IPS DF 6.9 (cell line): Measurements from ENCODE around the gene ARHGAP22.

Experiments
- DNase-seq: peaks from one replicate; pipeline ENCODE4 v3.0.0-alpha.2; 2013; ENCODE audit warnings: low read depth, low spot score
- H3K27ac ChIP-seq: one replicate; pipeline ENCODE4 v1.5.1; 2013; ENCODE audit warnings: low read length, control low read depth
- H3K27me3 ChIP-seq: 2 replicates; pipeline ENCODE4 v1.6.1; 2013; ENCODE audit warnings: mild to moderate bottlenecking, low read length; ENCODE audit not compliant: control insufficient read depth, insufficient read depth
- H3K36me3 ChIP-seq: 2 replicates; pipeline ENCODE4 v1.6.1; 2013; ENCODE audit warnings: low read length; ENCODE audit not compliant: control insufficient read depth, insufficient read depth
- H3K4me1 ChIP-seq: 2 replicates; pipeline ENCODE4 v1.6.1; 2013; ENCODE audit warnings: low read length; ENCODE audit not compliant: control insufficient read depth, insufficient read depth
- H3K4me3 ChIP-seq: 2 replicates; pipeline ENCODE4 v1.5.1; 2013; ENCODE audit warnings: mild to moderate bottlenecking, low read length
- H3K9me3 ChIP-seq: 2 replicates; pipeline ENCODE4 v1.6.1; 2013; ENCODE audit warnings: low read length, inconsistent platforms; ENCODE audit not compliant: control insufficient read depth, insufficient read depth
- WGBS: extraction: QIAGEN DNeasy Blood & Tissue Kit; methylation state at CpG from one replicate; pipeline ENCODE4 v1.1.7; 2013; ENCODE audit warnings: mixed read lengths, missing lambda C conversion rate; ENCODE audit not compliant: insufficient read length, insufficient coverage; 5-methylcytosine and 5-hydroxymethylcytosine counted together

ARHGAP22 gene

DNA sequence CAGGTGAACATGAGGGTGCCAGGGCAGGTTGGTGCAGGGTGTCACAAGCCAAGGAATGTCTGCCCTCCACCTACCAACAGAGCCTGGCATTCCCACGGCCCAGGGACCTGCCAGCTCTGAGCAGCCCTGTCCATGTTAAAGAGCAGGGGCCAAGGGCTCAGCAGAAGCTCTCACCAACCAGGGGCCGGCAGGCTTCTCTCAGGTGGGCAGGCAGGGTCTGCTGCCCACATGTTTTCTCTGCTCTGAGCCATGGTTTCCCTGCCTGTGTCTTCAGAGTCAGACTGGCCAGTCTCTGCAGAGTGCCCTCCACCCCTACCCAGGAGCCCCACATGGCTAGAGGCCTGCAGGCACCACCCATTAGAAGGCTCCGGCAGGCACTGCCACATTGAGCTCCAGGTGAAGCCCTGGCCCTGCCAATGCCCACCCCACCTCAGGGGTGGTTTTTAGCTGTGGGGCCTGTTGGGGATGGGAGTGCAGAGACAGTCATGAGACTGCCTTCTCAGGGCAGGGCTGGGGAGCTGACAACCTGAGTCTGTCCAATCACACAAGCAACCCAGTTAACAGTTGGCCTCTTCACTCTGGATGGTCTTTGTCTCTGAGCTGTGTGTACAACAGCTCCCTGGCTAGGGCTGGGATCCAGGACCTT, 135.9 kb downstream of the ARHGAP22 start:
- WGBS, result no CpG with 5 or more reads among the region's 3 CpGs
- Histone ChIP-seq H3K27ac (no peak overlapping the region), H3K9me3 (no peaks in the 10 kb centered on the region), H3K4me3 (no peak overlapping the region), H3K36me3 (no peaks in the 10 kb centered on the region; the same call in 1 of the 2 replicates), H3K4me1 (peaks cover 4% of the 10 kb centered on the region), H3K27me3 (no peaks in the 10 kb centered on the region)
- DNase-seq, result no peak

DNA sequence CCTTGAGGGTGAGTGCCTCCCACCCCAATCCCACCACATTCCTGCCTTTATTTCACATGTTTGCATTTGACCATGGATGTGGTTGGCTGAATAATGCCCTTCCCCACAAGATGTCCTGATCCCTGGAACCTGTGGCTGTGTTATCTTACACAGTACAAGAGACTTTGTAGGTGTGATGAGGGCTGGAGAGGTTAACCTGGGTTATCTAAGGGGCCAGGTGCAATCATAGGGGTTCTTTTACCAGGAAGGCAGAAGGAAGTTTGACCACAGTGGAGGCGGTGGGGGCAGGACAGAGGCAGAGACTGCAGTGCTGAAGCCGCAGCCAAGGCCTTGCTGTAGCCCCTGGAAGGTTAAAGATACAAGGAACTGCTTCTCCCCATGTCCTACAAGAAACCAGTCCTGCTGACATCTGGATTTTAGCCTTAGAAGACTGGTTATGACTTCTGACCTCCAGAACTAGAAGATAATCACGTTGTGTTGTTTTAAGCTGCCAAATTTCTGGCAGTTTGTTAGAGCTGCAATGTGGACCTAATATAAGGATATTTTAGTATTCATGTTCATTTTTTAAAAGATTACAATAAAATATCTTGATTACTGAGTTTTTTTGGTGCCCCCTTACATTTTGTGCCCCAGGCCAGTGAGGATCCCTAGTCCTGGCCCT, 136.6 kb downstream of the ARHGAP22 start:
- DNase-seq, result no peak
- H3K36me3 ChIP-seq, result no peaks in the 10 kb centered on the region; the same call in 1 of the 2 replicates
- H3K9me3 ChIP-seq, result no peaks in the 10 kb centered on the region
- H3K4me3 ChIP-seq, result no peak overlapping the region
- H3K4me1 ChIP-seq, result peaks cover 4% of the 10 kb centered on the region
- whole genome bisulfite sequencing, result no CpG with 5 or more reads among the region's 3 CpGs
- H3K27ac ChIP-seq, result no peak overlapping the region
- H3K27me3 ChIP-seq, result no peaks in the 10 kb centered on the region

DNA sequence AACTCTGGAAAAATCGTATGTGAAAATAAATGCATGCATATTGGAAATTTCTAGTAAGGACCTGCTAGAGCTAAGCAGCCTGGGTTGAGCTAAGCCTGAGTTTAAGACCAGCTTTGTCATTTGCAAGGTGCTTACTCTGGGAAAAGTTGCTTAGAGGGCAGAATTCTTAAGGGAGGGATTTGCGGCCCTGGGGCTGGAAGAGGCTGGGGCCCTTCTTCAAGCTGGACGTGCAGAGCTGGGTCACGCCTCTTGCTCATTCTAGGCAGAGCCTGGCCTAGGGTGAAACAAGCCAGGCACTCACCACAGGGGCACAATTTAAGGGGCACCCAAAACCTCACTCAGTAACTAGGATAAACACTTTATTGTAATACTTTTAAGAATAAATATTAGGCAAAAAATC, 137.2 kb downstream of the ARHGAP22 start:
- Histone ChIP-seq H3K36me3 (no peaks in the 10 kb centered on the region; the same call in 1 of the 2 replicates), H3K9me3 (no peaks in the 10 kb centered on the region), H3K4me3 (no peak overlapping the region), H3K27ac (no peak overlapping the region), H3K4me1 (peaks cover 4% of the 10 kb centered on the region), H3K27me3 (no peaks in the 10 kb centered on the region)
- WGBS, result no CpG with 5 or more reads among the region's 4 CpGs
- no peak for DNase-seq

GRCh38 chr10:48466611-48467240, 138.1 kb downstream of the ARHGAP22 start:
- peaks cover 4% of the 10 kb centered on the region for H3K4me1 ChIP-seq
- no peaks in the 10 kb centered on the region for H3K9me3 ChIP-seq
- H3K36me3 ChIP-seq, result no peaks in the 10 kb centered on the region; the same call in 1 of the 2 replicates
- DNase-seq, result no peak
- no peak overlapping the region; the same call in 1 of the 2 replicates for H3K4me3 ChIP-seq
- WGBS, result no CpG with 5 or more reads among the region's 43 CpGs
- H3K27me3 ChIP-seq, result no peaks in the 10 kb centered on the region
- no peak overlapping the region for H3K27ac ChIP-seq

DNA sequence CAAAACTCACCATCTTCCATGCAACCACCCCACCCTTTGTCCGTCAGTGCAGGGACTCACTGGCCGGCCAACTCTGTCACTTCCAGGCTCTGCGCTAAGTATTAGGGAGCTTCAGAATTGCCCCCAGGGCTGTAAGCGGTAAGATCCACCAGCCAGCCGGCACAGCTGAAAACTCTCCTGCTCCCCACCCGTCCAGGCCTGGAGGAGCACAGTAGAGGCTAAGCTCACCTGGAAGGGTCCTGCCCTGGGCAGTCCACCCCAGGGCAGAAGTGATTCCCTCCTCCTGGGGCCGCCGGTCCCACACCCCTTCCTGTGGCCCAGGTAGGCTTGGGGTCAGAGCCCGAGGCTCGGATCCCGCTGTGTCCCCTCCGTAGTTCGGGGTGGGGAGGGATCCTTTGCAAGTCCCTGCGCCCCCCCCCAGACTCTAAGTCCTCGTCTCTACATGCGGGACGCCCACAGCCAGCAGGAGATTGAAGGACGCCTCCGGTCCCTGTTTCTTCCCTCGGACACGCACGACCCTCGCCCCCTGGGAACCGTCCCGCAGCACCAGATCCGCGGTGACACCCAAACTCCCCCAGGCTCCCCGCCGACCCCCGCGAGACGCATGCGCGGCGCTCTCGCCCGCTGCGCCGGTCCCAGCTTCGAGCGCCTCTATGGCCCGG, 138.9 kb downstream of the ARHGAP22 start:
- no peak for DNase-seq
- peak overlapping the region; percentile 38 for H3K4me3 ChIP-seq
- H3K27ac ChIP-seq, result no peak overlapping the region
- H3K4me1 ChIP-seq, result peaks cover 4% of the 10 kb centered on the region
- no CpG with 5 or more reads among the region's 42 CpGs for WGBS
- H3K9me3 ChIP-seq, result no peaks in the 10 kb centered on the region
- H3K27me3 ChIP-seq, result no peaks in the 10 kb centered on the region
- no peaks in the 10 kb centered on the region; the same call in 1 of the 2 replicates for H3K36me3 ChIP-seq

GRCh38 chr10:48464871-48465736, 139.8 kb downstream of the ARHGAP22 start:
- Histone ChIP-seq H3K27ac (no peak overlapping the region), H3K4me1 (peaks cover 4% of the 10 kb centered on the region), H3K4me3 (no peak overlapping the region), H3K27me3 (no peaks in the 10 kb centered on the region), H3K36me3 (no peaks in the 10 kb centered on the region; the same call in 1 of the 2 replicates), H3K9me3 (no peaks in the 10 kb centered on the region)
- DNase-seq, result no peak
- no CpG with 5 or more reads among the region's 27 CpGs for WGBS

DNA sequence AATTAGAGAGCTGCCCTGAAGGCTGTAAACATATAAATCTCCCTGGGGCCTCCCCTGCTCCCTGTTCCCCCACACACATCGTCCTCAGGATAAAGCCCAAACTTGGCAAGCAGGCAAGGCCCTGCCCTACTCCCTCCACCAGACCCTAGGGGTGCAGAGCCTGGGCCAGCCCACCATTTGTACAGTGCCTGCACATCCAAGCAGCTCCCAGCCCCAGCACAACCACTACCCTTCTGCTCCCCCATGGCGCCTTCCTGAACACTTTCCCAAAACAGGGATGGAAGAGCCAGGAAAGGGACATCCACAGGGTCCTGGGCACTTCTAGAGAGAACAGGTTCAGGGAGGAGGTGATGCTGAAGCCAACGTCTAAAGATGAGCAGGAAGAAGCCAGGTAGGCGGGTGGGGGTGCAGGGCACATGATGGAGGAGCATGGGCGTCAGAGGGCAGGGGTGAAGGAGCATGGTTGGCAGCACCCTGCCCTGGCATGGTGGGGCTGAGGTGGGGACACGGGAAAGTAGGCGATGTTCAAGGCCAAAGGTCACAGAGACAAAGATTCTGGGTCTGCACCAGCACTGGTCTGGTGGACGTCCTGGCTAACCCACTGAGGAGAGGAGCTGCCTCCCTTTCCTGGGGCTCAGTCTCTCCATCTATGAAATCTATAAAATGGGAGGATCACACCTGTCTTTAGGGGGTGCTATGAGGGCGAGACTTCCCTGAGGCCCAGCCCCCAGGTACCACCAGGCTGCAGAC, 140.6 kb downstream of the ARHGAP22 start:
- H3K27ac ChIP-seq, result no peak overlapping the region
- DNase-seq, result no peak

DNA sequence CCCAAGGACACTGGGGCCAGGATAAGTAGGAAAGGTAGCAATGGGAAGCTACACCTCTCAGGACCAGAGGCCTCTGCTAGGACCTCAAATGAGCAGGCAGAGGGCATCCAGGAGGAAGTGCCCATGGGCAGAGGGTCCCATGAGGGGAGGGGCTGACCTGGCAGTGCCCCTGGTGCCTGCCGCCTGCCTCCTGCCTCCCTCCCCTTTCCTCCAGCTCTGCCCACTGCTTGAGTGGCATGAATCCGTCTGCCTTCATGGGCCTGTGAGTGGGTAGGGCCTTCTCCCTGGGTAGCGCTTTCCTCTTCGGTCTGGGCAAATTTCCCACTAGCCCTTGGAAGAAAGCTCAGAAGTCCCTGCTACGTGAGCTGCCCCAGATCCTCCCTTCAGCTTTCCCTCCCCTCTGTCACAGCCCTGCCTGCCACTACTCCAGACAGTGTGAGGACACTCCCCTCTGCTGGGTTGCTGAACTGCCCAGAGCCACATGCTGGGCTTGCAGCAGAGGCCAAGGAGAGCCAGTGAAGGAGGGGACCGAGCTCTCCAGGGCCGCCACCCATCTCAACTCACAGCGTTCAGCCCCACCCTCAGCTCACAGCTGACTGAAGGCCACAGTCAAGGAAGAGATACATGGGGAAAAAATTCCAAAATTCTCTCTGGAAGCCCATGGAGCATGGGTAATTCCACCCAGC, 141.4 kb downstream of the ARHGAP22 start:
- H3K4me1 ChIP-seq, result peaks cover 3% of the 10 kb centered on the region; the same call in 1 of the 2 replicates
- H3K27me3 ChIP-seq, result no peaks in the 10 kb centered on the region
- H3K4me3 ChIP-seq, result no peak overlapping the region
- no peaks in the 10 kb centered on the region for H3K36me3 ChIP-seq
- no peaks in the 10 kb centered on the region for H3K9me3 ChIP-seq
- WGBS, result no CpG with 5 or more reads among the region's 8 CpGs
- H3K27ac ChIP-seq, result no peak overlapping the region
- no peak for DNase-seq

More for the DNA sequence above, 140.6 kb downstream of the ARHGAP22 start:
- H3K4me3 ChIP-seq, result no peak overlapping the region
- H3K4me1 ChIP-seq, result peaks cover 3% of the 10 kb centered on the region; the same call in 1 of the 2 replicates
- H3K9me3 ChIP-seq, result no peaks in the 10 kb centered on the region
- no peaks in the 10 kb centered on the region for H3K27me3 ChIP-seq
- no CpG with 5 or more reads among the region's 9 CpGs for WGBS
- no peaks in the 10 kb centered on the region; the same call in 1 of the 2 replicates for H3K36me3 ChIP-seq

GRCh38 chr10:48462482-48463020, 142.3 kb downstream of the ARHGAP22 start:
- DNase-seq, result no peak
- Histone ChIP-seq H3K9me3 (no peaks in the 10 kb centered on the region), H3K27me3 (no peaks in the 10 kb centered on the region), H3K27ac (no peak overlapping the region), H3K4me3 (no peak overlapping the region), H3K36me3 (no peaks in the 10 kb centered on the region), H3K4me1 (peaks cover 3% of the 10 kb centered on the region)
- no CpG with 5 or more reads among the region's 5 CpGs for WGBS
